GM21515 (cell line): ENCODE results near the gene MCC.

Experiments used
- ATAC-seq: cut with Tn5 transposase; IDR thresholded peaks from one replicate; pipeline ENCODE4 v1.9.1; 2021; ENCODE audit not compliant: unreplicated experiment

The MCC gene

DNA sequence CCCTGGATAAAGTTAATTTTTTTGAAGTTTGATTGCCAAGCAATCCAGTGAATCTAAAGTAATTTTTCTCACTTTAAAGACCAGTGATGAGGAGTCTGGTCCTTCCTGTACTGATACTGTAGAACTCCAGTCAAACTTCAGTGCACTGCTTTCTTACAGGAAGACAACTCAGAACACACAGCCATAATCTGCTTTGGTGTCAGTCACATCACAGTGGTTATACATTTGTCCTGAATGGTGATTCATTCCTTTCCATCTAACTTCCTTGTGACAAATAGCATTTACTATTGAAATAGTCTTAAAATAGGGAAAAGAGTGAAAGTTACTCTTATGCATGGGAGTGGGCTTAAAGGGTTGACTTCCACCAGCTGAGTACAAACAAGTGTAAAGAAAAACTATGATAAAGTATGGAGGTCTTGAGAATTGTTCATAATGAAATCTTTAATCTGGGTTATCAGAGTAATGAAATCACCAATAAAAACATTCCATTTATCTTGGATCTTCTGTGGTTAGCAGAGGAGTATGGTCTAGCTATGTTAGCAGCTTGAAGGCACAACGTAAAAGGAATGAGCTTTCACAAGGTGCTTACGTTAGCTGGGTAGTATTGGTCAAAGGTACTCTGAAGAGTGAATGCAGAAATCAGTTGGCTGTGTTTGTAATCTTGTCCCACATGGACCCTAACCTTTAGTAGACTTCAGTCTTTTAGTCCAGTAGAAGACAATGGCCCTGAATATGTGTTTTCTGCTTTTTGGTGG, 470.2 kb downstream of the MCC start:
- no peak for ATAC-seq

DNA sequence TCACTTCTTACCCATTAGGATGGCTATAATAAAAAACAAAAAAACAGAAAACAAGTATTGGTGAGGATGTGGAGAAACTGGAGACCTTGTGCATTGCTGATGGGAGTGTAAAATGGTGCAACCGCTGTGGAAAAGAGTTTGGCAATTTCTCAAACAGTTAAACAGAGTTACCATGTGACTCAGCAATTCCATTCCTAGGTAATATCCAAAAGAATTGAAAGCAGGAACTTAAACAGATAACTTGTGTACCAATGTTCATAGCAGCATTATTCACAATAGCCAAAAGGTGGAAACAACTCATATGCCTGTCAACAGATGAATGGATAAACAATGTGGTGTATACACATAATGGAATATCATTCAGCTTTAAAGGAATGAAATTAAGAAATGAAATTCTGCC, 482.8 kb downstream of the MCC start:
- no peak for ATAC-seq

DNA sequence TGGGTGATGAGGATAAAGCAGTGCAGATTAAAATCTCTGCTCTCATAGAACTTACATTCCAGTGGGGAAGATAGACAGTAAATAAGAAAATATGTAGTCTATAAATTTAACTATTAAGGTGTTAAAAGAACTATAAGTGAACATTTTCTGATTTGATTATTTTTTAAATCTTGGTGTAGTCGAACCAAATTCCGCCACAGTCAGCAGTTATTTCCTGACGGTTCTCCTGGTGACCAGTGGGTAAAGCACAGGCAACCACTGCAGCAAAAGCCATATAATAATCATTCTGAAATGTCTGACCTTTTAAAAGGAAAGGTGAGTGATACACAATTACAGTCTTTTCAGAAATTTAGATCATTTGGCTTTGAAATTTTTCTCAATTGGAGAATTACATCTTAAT, 484.5 kb downstream of the MCC start:
- ATAC-seq, result no peak

DNA sequence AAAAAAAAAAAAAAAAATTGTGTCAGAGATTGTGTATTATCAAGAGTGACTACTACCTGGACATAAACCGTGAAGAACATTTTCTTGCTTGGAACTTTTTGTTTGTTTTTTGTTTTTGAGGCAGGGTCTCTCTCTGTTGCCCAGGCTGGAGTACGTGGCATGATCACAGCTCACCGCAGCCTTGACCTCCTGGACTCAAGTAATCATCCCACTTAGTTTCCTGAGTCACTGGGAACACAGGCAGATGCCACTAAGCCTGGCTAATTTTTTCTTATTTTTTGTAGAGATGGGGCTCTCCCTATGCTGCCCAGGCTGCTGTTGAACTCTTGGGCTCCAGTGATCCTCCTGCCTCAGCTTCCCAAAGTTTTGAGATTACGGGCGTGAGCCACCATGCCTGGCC, 485.8 kb downstream of the MCC start:
- no peak for ATAC-seq

DNA sequence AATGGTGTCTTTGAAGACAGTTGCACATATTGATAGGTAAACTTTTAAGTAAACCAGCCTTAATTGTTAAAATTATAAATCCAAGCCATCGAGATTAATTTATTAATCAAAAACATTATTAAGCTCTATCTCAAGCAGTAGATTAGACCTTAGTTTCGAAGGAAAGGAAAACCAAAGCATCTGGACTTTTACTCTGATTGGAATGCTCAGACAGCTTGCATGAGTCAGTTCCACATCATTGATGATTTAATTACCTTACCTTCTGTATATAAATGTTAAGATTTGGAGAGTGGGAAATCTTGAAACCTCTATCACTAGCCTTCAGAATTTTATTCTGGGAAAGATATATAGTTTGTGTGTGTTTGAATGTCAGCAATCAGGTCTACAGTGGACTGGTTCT, 487.8 kb downstream of the MCC start:
- ATAC-seq, result no peak

DNA sequence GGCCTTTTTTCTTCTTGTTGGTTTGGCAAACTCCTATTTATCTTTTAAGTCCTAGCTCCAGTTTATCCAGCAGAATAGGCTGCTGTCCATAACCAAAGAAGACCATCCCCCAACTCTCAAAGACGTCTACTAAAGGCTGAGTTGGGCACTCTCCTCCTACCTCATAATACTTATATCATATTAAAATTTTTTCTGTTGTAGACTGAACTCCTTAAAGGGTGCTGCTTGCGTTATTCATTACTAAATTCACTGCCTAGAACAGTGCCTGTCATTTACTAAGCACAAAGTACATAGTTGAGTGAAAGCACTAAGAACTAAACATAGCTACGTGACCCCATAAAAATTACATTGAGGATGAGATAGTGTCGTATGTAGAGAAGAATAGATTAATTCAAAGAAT, 490.0 kb downstream of the MCC start:
- ATAC-seq, result no peak

DNA sequence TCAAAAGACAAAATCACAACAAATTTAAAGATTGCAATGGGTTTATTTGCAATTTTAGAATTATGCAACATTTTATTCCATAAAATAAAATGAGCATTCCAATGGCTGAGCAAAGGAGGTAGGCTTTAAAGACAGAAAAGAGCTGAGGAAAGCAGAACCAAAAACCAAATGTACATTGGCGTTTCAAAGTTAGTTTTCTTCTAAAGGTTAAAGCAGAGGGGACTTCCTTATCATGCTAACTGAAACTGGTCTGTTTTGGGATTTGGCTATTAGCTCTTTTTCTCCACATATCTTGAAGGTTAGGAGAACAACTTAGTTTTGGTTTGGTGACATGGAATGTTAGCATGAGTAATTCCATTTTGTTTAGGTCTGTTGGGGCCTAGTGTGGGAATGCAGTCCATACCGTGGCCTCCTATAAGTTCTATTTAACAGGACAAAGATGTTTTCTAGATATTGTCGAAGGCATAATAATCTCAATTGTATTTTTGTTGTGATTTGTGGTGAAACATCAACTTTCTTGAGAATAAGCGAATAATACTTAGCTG, 491.4 kb downstream of the MCC start:
- ATAC-seq, result no peak

DNA sequence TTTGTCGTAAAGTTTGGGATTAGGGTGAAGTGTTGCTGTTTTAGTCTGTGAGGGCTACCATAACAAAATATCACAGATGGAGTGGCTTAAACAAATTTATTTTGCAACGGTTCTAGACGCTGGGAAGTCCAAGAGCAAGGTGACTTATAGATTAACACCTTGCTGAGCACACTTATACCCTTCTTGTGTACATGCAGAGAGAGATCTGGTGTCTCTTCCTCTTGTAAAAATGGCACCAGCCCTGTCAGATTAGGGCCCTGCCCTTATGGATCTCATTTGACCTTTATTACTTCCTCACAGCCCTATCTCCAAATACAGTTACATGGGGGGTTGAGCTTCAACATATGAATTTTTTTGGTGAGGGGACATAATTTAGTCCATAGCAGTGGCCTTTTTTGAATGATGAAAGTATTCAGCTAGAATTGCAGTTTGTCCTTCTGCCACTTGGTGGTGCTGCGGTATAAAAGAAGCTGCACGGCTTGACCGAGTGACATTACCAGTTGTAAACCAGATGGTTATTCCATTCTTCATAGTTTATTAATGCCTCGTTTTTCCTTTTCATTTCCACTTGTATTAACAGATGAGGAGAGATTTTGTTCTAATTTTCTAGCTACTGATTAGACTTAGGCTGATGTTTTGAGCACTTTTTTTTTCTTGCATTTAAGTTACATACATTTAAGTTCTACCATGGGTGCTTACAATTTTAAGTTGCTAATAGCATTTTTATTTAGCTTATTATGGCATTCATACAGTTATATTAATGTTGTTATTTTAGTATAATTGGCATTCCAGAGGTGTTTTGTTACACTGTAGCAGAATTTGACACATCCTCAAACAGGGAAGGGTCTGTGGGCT, 492.3 kb downstream of the MCC start:
- ATAC-seq, result peak; percentile 86

DNA sequence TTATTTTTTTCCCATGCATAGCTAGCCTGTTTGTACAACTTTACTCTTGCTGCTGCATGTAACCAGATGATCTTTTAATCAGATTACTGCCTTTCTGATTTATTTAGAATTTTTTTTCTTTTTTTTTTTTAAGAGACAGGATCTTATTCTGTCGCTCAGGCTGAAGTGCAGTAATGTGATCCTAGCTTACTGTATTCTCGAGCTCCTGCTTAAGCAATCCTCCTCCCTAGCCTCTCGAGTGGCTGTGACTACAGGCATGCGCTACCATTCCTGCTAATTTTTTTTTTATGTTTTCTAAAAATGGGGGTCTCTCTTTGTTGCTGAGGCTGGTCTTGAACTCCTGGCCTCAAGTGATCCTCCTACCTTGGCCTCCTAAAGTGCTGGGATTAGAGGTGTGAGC, 502.0 kb downstream of the MCC start:
- ATAC-seq, result no peak

DNA sequence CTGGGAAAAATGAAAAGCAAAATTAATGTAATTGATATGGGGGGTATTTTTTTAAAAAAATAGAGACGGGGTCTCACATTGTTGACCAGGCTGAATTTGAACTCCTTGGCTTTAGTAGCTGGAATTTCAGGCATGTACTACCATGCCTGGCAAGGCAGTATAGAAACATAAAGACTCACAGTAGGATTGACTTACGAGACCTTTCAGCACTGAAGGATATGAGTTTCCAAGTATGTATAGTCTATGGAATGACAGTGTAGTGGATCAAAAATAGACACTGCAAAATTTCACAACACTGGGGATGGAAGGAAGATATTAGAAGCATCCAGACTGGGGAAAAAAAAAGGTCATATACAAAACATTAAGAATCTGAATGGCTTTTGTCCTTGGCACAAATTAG, 504.9 kb downstream of the MCC start:
- ATAC-seq, result no peak

DNA sequence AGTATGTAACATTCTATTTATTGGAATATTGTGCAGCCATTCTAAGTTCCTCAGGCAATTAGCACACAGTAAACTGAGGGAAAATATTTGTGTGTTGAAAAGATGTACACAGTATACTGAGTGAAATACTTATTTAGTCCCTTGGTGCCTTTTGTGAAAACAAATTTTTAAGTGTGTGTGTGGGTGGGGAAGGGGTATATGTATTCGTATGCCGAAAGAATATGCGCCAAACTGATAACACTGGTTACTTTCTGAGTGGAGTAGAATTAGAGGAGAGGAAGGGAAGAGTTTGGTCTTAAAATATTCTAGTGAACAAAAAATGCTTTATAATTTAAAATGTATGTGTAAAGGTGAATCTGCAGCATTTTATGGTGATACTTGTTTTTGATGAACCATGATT, 508.5 kb downstream of the MCC start:
- no peak for ATAC-seq

DNA sequence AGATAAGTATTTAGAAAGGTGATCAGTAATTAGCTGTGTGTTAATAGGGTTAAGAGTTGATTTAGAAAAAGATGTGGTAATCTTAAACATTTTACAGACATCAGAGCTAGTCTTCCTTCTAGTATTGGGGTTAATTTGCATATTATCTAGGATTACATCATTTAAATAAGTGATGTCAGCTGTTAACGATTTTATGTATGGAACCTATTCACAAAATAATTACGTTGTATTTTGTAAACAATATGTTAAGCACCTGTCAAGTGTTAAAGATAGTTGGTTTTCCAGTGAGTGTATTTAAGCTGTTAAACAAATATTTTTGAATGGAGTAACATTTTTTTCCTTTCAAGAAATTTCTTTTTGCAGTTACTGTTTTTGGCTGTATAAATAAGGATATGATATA, 509.4 kb downstream of the MCC start:
- no peak for ATAC-seq

DNA sequence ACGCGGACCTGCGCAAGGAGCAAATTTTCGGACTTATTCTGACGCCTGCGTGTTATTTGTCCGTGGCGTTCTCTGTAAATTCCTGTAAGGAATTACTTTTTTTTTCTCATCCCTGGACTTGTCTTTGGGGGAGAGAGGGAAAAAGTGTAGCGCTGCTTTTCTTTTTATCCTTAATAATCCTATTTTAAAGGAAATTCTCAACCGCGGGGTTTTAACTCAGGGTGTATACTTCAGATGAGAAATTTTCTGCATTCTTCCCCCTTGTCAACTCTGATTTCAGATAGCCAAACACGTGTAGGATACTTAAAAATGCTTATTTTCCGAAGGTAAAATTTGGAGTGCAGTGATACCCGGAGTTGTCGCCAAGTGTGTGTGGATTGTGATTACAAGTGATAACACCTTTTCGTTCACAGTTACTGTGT, 510.8 kb downstream of the MCC start:
- no peak for ATAC-seq

DNA sequence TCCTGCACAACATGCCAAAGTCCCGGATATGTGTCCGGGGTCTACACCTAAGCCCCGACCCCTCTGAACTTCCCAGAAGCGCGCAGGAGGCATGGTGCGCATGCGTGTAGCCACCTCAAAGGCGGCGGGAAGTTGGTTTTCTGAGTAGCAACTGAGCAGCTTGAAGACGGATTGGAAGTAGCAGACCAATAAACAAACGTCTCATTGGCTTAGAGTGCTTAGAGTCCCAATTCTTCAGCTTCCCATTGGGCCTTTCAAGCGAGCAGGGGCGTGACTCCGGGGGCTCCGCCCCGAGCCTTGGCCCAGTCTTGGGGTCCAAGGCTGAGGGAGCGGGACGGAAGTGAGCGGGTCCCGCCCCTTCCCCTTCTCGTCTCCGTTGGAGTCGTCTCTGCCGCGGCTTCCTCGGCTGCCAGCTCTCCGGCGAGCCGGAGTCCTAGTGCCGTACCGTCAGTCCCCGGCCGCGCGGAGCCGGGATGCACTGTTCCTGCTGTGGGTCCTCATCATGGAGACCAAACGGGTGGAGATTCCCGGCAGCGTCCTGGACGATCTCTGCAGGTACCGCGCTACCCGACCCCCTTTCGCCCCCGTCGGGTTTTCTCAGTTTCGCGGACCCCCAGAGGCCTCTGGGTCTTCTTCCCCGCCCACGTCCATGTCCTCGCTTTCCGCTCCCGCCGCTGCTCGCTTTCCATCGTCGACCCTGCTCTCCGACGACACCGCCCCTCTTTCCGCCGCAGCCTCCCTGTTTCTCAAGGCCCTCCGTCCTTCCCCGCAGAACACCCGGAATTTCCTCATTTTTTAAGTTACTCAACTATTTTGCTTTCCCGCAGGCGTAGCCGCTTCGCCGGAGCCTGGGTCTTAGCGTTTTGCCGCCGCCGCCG, 511.6 kb downstream of the MCC start, which contains the start of gene DCP2:
DCP2 (plus strand) TSS at position 367 of the 878 bp plus-strand sequence; CDS start at position 503, 136 bp downstream.
- ATAC-seq, result peak; percentile 97

DNA sequence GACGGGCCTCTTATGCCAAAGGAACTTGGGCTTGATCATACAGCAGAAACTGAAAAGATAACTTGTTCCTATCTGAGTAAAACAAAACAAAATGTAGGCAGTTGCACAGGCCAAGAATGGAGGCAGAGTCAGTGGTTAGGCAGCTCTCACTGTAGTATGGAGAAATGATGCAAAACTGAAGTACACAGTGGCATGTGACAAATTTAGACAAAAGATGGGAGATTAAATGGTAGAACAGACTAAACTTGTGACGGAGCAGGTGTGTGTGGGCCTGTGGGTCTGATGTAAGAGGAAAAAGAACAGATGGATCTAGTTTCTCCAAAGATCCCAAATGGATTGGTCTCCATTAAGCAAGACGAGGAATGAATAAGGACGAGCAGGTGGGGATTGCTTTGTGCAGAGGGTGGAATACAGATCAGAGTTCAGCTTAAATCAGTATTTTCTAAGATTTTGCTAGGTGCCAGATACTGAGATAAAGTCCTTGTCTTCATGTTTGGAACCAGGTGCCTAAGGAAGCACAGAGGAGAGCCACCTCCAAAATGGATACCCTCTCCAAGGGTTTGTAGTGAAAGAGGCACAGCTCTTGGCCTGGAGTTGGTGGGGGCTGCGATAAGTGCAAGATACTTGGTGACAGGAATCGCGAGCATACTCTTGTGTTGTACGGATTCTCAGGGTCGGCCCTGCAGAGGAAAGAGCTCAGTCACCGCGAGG, 512.4 kb downstream of the MCC start:
- ATAC-seq, result peak; percentile 22

DNA sequence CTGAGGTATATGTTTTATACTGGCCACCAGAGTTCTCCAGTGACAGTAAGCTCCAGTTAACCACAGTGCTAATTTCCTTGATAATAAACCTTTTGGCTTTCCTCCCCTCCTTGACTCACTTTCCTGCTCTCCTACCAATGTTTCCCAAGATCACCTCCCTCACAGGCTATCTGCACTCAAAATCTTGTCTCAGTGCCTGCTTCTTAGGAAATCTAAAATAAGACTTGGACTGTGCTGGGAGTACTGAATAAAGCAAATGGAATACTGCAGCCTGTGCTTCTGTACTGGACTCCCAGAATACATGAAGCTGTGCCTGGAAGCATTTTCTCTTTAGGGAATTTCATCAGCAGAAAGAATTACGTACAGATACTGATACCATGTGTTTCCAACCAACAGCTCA, 513.4 kb downstream of the MCC start:
- no peak for ATAC-seq

DNA sequence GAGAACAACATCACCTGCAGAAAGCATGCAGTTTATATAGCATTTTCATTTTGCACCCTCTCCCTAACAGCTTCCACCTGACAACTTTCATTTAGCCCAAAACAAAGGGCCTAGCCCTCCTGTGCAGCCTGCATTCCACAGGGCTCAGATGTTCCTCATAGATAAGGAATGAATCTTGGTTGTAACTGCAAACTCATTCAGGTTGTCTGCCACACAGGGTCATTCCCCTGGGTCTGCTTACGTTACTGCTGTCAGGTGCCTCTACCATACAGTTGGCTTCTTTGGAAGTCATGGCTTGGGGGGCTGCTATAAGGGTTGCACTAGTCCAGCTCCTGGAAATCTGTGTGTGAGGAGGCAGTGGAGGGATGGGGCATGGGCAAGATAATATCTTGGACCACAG, 514.3 kb downstream of the MCC start:
- no peak for ATAC-seq

DNA sequence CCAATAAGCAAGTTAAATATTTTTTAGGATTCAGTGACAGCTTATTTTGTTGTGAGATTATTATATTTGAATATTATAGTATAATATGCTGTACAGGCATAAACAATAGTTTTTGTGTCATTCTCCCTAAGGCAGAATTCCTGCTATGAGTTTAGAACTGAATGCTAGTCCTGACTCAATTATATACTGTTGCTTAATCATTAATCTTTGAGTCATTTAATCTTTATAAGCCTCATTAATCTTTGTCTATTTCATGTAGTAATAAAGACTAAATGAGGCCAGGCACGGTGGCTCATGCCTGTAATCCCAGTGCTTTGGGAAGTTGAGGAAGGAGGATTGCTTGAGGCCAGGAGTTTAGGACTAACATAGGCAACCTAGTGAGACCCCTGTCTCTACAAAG, 515.2 kb downstream of the MCC start:
- no peak for ATAC-seq
